Activated CD4-positive, alpha-beta T cell treated with anti-CD3 and anti-CD28 coated beads, Interleukin-2, amount 10 ng/mL, durations not matched to agents 7 days and 5 days (primary cell): ENCODE data around the gene BTBD9. TPM values are rescaled to one million over a fixed set of nuclear protein-coding genes. Genes with fewer than 3 reads are reported as not detected.

ENCODE experiments used
- CTCF ChIA-PET: fragments of 350-600 bp; sonication (Branson Sonifier 250); formaldehyde crosslinking; loops from one replicate; lab custom pipeline; 2021; ENCODE audit warnings: antibody characterized with exemption; lab: Charles Lee
- POLR2A ChIA-PET: fragments of 350-600 bp; sonication (Branson Sonifier 250); formaldehyde crosslinking; loops from one replicate; lab custom pipeline; 2021; ENCODE audit warnings: antibody characterized with exemption; lab: Charles Lee
- DNase-seq: peaks from one replicate; pipeline ENCODE4 v3.0.0-alpha.2; 2020
- H3K27ac Mint-ChIP-seq: one replicate; pipeline ENCODE4 v1.8.0; 2021; ENCODE audit warnings: mild to moderate bottlenecking, moderate library complexity, mixed read lengths
- H3K27me3 Mint-ChIP-seq: one replicate; pipeline ENCODE4 v1.8.0; 2021; ENCODE audit warnings: mixed read lengths
- H3K36me3 Mint-ChIP-seq: one replicate; pipeline ENCODE4 v1.8.0; 2021; ENCODE audit warnings: low read depth, mixed read lengths
- H3K4me1 Mint-ChIP-seq: one replicate; pipeline ENCODE4 v1.8.0; 2021; ENCODE audit warnings: mixed read lengths
- H3K4me3 Mint-ChIP-seq: one replicate; pipeline ENCODE4 v1.8.0; 2021; ENCODE audit warnings: mild to moderate bottlenecking, moderate library complexity, mixed read lengths
- H3K9me3 Mint-ChIP-seq: one replicate; pipeline ENCODE4 v1.8.0; 2021; ENCODE audit warnings: mixed read lengths
- total RNA-seq, 2 experiments: library from RNA; stranded (reverse); gene quantifications; one replicate each; pipeline ENCODE4 v1.2.3, GENCODE V29; 2021

Gene BTBD9
- total RNA-seq, 2 experiments from 2014 or later: 12.0 to 12.6 TPM

- Mint-ChIP-seq H3K27me3 (no peaks in the 10 kb centered on the region), H3K36me3 (no peaks in the 10 kb centered on the region), H3K27ac (no peak overlapping the region), H3K4me3 (no peak overlapping the region), H3K9me3 (no peaks in the 10 kb centered on the region), H3K4me1 (no peaks in the 10 kb centered on the region)
- no peak for DNase-seq
- CTCF ChIA-PET: interaction anchor here (0.7 kb wide), 1 partner anchor 49 kb away, joined by 3 read pairs; no protein-coding TSS in a partner anchor
- POLR2A ChIA-PET: no interaction called here
Observed at GRCh38 chr6:38417521-38417920, 222.2 kb downstream of the BTBD9 start.

- CTCF ChIA-PET: interaction anchor here (0.6 kb wide), 1 partner anchor 1144 kb away, joined by 3 read pairs; no protein-coding TSS in a partner anchor
- POLR2A ChIA-PET: no interaction called here
- no peaks in the 10 kb centered on the region for H3K4me1 Mint-ChIP-seq
Observed at GRCh38 chr6:38415231-38416005, 224.3 kb downstream of the BTBD9 start.

GRCh38 chr6:38413102-38413800 lies 226.5 kb downstream of the BTBD9 start:
- ChIA-PET CTCF (no interaction called here), POLR2A (no interaction called here)
- Mint-ChIP-seq H3K36me3 (no peaks in the 10 kb centered on the region), H3K4me3 (no peak overlapping the region), H3K27ac (no peak overlapping the region), H3K9me3 (no peaks in the 10 kb centered on the region), H3K27me3 (no peaks in the 10 kb centered on the region), H3K4me1 (no peaks in the 10 kb centered on the region)
- no peak for DNase-seq

More at GRCh38 chr6:38415231-38416005, 224.3 kb downstream of the BTBD9 start:
- Mint-ChIP-seq H3K36me3 (no peaks in the 10 kb centered on the region), H3K9me3 (no peaks in the 10 kb centered on the region), H3K4me3 (no peak overlapping the region), H3K27me3 (no peaks in the 10 kb centered on the region), H3K27ac (no peak overlapping the region)
- DNase-seq: no peak

- Mint-ChIP-seq H3K27ac (no peak overlapping the region), H3K27me3 (no peaks in the 10 kb centered on the region), H3K9me3 (no peaks in the 10 kb centered on the region), H3K4me1 (peaks cover 5% of the 10 kb centered on the region), H3K4me3 (no peak overlapping the region), H3K36me3 (no peaks in the 10 kb centered on the region)
- CTCF ChIA-PET: interaction anchor here (0.6 kb wide), 1 partner anchor 18 kb away, joined by 3 read pairs; no protein-coding TSS in a partner anchor
- DNase-seq: no peak
- POLR2A ChIA-PET: no interaction called here
Observed at GRCh38 chr6:38407192-38407591, 232.5 kb downstream of the BTBD9 start.

GRCh38 chr6:38406096-38406495 lies 233.6 kb downstream of the BTBD9 start:
- Mint-ChIP-seq H3K4me1 (peaks cover 5% of the 10 kb centered on the region), H3K4me3 (no peak overlapping the region), H3K9me3 (no peaks in the 10 kb centered on the region), H3K36me3 (no peaks in the 10 kb centered on the region), H3K27ac (no peak overlapping the region), H3K27me3 (no peaks in the 10 kb centered on the region)
- DNase-seq: no peak
- CTCF ChIA-PET: interaction anchor here (0.6 to 1.2 kb wide), 4 partner anchors 57 to 315 kb away, joined by 3 read pairs; no protein-coding TSS in a partner anchor
- POLR2A ChIA-PET: no interaction called here

GRCh38 chr6:38404900-38405556 lies 234.7 kb downstream of the BTBD9 start:
- POLR2A ChIA-PET: no interaction called here

GRCh38 chr6:38404355-38404754 lies 235.4 kb downstream of the BTBD9 start:
- H3K27ac Mint-ChIP-seq: no peak overlapping the region
- POLR2A ChIA-PET: no interaction called here
- no peak for DNase-seq

More at GRCh38 chr6:38404900-38405556, 234.7 kb downstream of the BTBD9 start:
- H3K27me3 Mint-ChIP-seq: no peaks in the 10 kb centered on the region
- H3K9me3 Mint-ChIP-seq: no peaks in the 10 kb centered on the region
- H3K36me3 Mint-ChIP-seq: no peaks in the 10 kb centered on the region
- H3K4me1 Mint-ChIP-seq: peaks cover 5% of the 10 kb centered on the region
- H3K4me3 Mint-ChIP-seq: no peak overlapping the region
- CTCF ChIA-PET: interaction anchor here (1.2 kb wide), 2 partner anchors 58 to 172 kb away, joined by 3 read pairs; no protein-coding TSS in a partner anchor
- DNase-seq: no peak
- no peak overlapping the region for H3K27ac Mint-ChIP-seq

GRCh38 chr6:38403548-38403947 lies 236.2 kb downstream of the BTBD9 start:
- no peaks in the 10 kb centered on the region for H3K36me3 Mint-ChIP-seq
- no peak overlapping the region for H3K27ac Mint-ChIP-seq
- ChIA-PET CTCF (no interaction called here), POLR2A (no interaction called here)
- DNase-seq: no peak
- peaks cover 5% of the 10 kb centered on the region for H3K4me1 Mint-ChIP-seq
- no peaks in the 10 kb centered on the region for H3K9me3 Mint-ChIP-seq
- H3K4me3 Mint-ChIP-seq: no peak overlapping the region
- H3K27me3 Mint-ChIP-seq: no peaks in the 10 kb centered on the region

More at GRCh38 chr6:38404355-38404754, 235.4 kb downstream of the BTBD9 start:
- peaks cover 5% of the 10 kb centered on the region for H3K4me1 Mint-ChIP-seq
- no peaks in the 10 kb centered on the region for H3K9me3 Mint-ChIP-seq
- no peak overlapping the region for H3K4me3 Mint-ChIP-seq
- H3K36me3 Mint-ChIP-seq: no peaks in the 10 kb centered on the region
- H3K27me3 Mint-ChIP-seq: no peaks in the 10 kb centered on the region
- CTCF ChIA-PET: no interaction called here

- Mint-ChIP-seq H3K4me1 (peaks cover 5% of the 10 kb centered on the region), H3K36me3 (no peaks in the 10 kb centered on the region), H3K27ac (no peak overlapping the region)
Observed at GRCh38 chr6:38400764-38401163, 239.0 kb downstream of the BTBD9 start.

GRCh38 chr6:38400101-38400500 lies 239.6 kb downstream of the BTBD9 start:
- Mint-ChIP-seq H3K4me3 (no peak overlapping the region), H3K36me3 (no peaks in the 10 kb centered on the region), H3K4me1 (peaks cover 5% of the 10 kb centered on the region), H3K9me3 (no peaks in the 10 kb centered on the region), H3K27me3 (no peaks in the 10 kb centered on the region), H3K27ac (no peak overlapping the region)
- ChIA-PET POLR2A (no interaction called here), CTCF (no interaction called here)
- no peak for DNase-seq

More at GRCh38 chr6:38400764-38401163, 239.0 kb downstream of the BTBD9 start:
- POLR2A ChIA-PET: no interaction called here
- CTCF ChIA-PET: no interaction called here
- no peak for DNase-seq
- no peaks in the 10 kb centered on the region for H3K9me3 Mint-ChIP-seq
- no peak overlapping the region for H3K4me3 Mint-ChIP-seq
- H3K27me3 Mint-ChIP-seq: no peaks in the 10 kb centered on the region

- DNase-seq: no peak
- Mint-ChIP-seq H3K27me3 (no peaks in the 10 kb centered on the region), H3K27ac (no peak overlapping the region), H3K36me3 (no peaks in the 10 kb centered on the region), H3K4me1 (no peaks in the 10 kb centered on the region), H3K4me3 (no peak overlapping the region), H3K9me3 (no peaks in the 10 kb centered on the region)
- CTCF ChIA-PET: interaction anchor here (0.7 kb wide), 1 partner anchor 323 kb away, joined by 3 read pairs; no protein-coding TSS in a partner anchor
- POLR2A ChIA-PET: no interaction called here
Observed at GRCh38 chr6:38396209-38396608, 243.5 kb downstream of the BTBD9 start.

GRCh38 chr6:38393986-38394385 lies 245.7 kb downstream of the BTBD9 start:
- Mint-ChIP-seq H3K9me3 (no peaks in the 10 kb centered on the region), H3K27ac (no peak overlapping the region), H3K4me3 (no peak overlapping the region), H3K36me3 (no peaks in the 10 kb centered on the region), H3K27me3 (no peaks in the 10 kb centered on the region), H3K4me1 (no peaks in the 10 kb centered on the region)
- DNase-seq: no peak
- POLR2A ChIA-PET: no interaction called here
- CTCF ChIA-PET: no interaction called here
